GM12878 (cell line): ENCODE data around the gene PXMP2. TPM values are rescaled to one million over a fixed set of nuclear protein-coding genes. Genes with fewer than 3 reads are reported as not detected.

Experiments
- ATAC-seq: fragments of 200-7000 bp; cut with Tn5 transposase; 3 replicates; pipeline ENCODE4 v1.9.1; 2020; ENCODE audit warnings: mild to moderate bottlenecking, moderate library complexity
- BruUV-seq: library from RNA; stranded (reverse); fragments of 400-500 nt; replicated peaks from 2 replicates; lab custom pipeline; 2021; lab: Mats Ljungman, UMichigan
- CTCF ChIA-PET: fragments of 300-600 bp; sonication (Branson Sonifier 250); formaldehyde crosslinking; extraction: SDS; loops from one replicate; lab custom pipeline; 2021; ENCODE audit warnings: inconsistent platforms; lab: Yijun Ruan, JAX
- POLR2A ChIA-PET: fragments of 350-600 bp; formaldehyde crosslinking; extraction: SDS; loops from one replicate; lab custom pipeline; 2021; ENCODE audit warnings: inconsistent platforms; lab: Charles Lee
- RAD21 ChIA-PET: fragments of 300-600 bp; sonication (Branson Sonifier 250); formaldehyde crosslinking; loops from one replicate; lab custom pipeline; 2023; ENCODE audit warnings: antibody characterized with exemption; ENCODE audit not compliant: unreplicated experiment; lab: Charles Lee
- SMC1A ChIA-PET: fragments of 300-600 bp; sonication (Branson Sonifier 250); formaldehyde crosslinking; loops from one replicate; lab custom pipeline; 2023; ENCODE audit not compliant: unreplicated experiment, uncharacterized antibody; lab: Charles Lee
- DNase-seq: peaks from one replicate; pipeline ENCODE4 v3.0.0-alpha.2; 2011; ENCODE audit warnings: low read depth, low spot score
- FAIRE-seq: peaks from 3 replicates; lab custom pipeline; 2011; peaks lifted over from hg19 to GRCh38; lab: Jason Lieb, UNC
- H2AFZ ChIP-seq: 2 replicates; pipeline ENCODE4 v1.6.0; 2011; ENCODE audit warnings: low read depth, low read length, control low read depth; ENCODE audit not compliant: control insufficient read depth
- H3K27ac ChIP-seq: 2 replicates; pipeline ENCODE4 v1.5.1; 2011; ENCODE audit warnings: control low read depth; ENCODE audit not compliant: control insufficient read depth, insufficient read depth
- H3K27me3 ChIP-seq, 2 experiments: replicated peaks in 1 of 2; 2 replicates each; pipeline versions ENCODE4 v1.6.0 to v1.6.1; 2011; ENCODE audit warnings: low read length in 1 of 2; ENCODE audit not compliant: control insufficient read depth in 2 of 2, insufficient read depth in 2 of 2
- H3K36me3 ChIP-seq, 2 experiments: 2 replicates each; pipeline ENCODE4 v1.5.1; 2011; ENCODE audit warnings: low read length in 1 of 2; ENCODE audit not compliant: control insufficient read depth in 2 of 2, insufficient read depth in 2 of 2
- H3K4me1 ChIP-seq: 2 replicates; pipeline ENCODE4 v1.6.1; 2011; ENCODE audit warnings: mild to moderate bottlenecking, low read length, moderate library complexity, mixed read lengths; ENCODE audit not compliant: control insufficient read depth, insufficient read depth
- H3K4me2 ChIP-seq: 2 replicates; pipeline ENCODE4 v1.6.0; 2011; ENCODE audit warnings: control low read depth; ENCODE audit not compliant: control insufficient read depth, insufficient read depth
- H3K4me3 ChIP-seq: fragments of 200-600 bp; sonication (generic); 2 replicates; pipeline ENCODE4 v1.5.1; 2016
- H3K79me2 ChIP-seq: 2 replicates; pipeline ENCODE4 v1.6.0; 2011; ENCODE audit warnings: low read length; ENCODE audit not compliant: control insufficient read depth, insufficient read depth
- H3K9ac ChIP-seq: 2 replicates; pipeline ENCODE4 v1.8.0; 2011; ENCODE audit warnings: low read length, control low read depth, mixed read lengths; ENCODE audit not compliant: control insufficient read depth, insufficient read depth
- H3K9me3 ChIP-seq: replicated peaks from 3 replicates; pipeline ENCODE4 v1.5.1; 2011; ENCODE audit warnings: mild to moderate bottlenecking, low read length; ENCODE audit not compliant: control insufficient read depth, insufficient read depth
- H4K20me1 ChIP-seq: 2 replicates; pipeline ENCODE4 v1.6.0; 2011; ENCODE audit not compliant: control insufficient read depth, insufficient read depth
- ASH2L ChIP-seq: fragments of 300-600, 200-600 bp; sonication (generic); IDR thresholded peaks from 2 replicates; pipeline ENCODE4 v1.6.1; 2017; ENCODE audit warnings: low read depth, mild to moderate bottlenecking, borderline replicate concordance
- BCL3 ChIP-seq: IDR thresholded peaks from 2 replicates; pipeline ENCODE4 v1.6.1; 2011; ENCODE audit warnings: borderline replicate concordance, low read depth, mild to moderate bottlenecking, moderate library complexity, low read length; ENCODE audit not compliant: insufficient read depth, poor library complexity, severe bottlenecking
- E2F4 ChIP-seq: IDR thresholded peaks from 2 replicates; pipeline ENCODE4 v1.6.1; 2012; ENCODE audit warnings: low read depth, low read length, improper control_type of control experiment
- GATAD2B ChIP-seq: fragments of 450-650 bp; conservative IDR thresholded peaks from 2 replicates; pipeline ENCODE4 v1.6.1; 2017; ENCODE audit warnings: low read depth, mild to moderate bottlenecking, moderate library complexity
- IRF5 ChIP-seq: fragments of 450-650 bp; IDR thresholded peaks from 2 replicates; pipeline ENCODE4 v1.6.1; 2017; ENCODE audit warnings: borderline replicate concordance
- MXI1 ChIP-seq: fragments of 150-350 bp; IDR thresholded peaks from 2 replicates; pipeline ENCODE4 v1.6.1; 2011; ENCODE audit warnings: low read depth, mild to moderate bottlenecking, inconsistent platforms, low read length, improper control_type of control experiment
- NRF1 ChIP-seq: conservative IDR thresholded peaks from 2 replicates; pipeline ENCODE4 v1.6.1; 2011; ENCODE audit warnings: mild to moderate bottlenecking, low read depth, low read length, improper control_type of control experiment
- PML ChIP-seq: IDR thresholded peaks from 2 replicates; pipeline ENCODE4 v1.6.1; 2012; ENCODE audit warnings: low read length, inconsistent platforms
- SMC3 ChIP-seq: IDR thresholded peaks from 2 replicates; pipeline ENCODE4 v1.6.1; 2011; ENCODE audit warnings: low read length, improper control_type of control experiment, borderline replicate concordance
- SPI1 ChIP-seq: IDR thresholded peaks from 2 replicates; pipeline ENCODE4 v1.6.1; 2011; ENCODE audit warnings: low read depth, mild to moderate bottlenecking, low read length, moderate library complexity, borderline replicate concordance; ENCODE audit not compliant: insufficient read depth
- USF1 ChIP-seq: IDR thresholded peaks from 2 replicates; pipeline ENCODE4 v1.6.1; 2011; ENCODE audit warnings: borderline replicate concordance, low read depth, mild to moderate bottlenecking, moderate library complexity, mixed read lengths, low read length; ENCODE audit not compliant: insufficient read depth; ENCODE audit errors: extremely low read length
- WGBS: methylation state at CpG from one replicate; pipeline ENCODE4 v1.1.6; 2016; ENCODE audit warnings: low lambda C conversion rate; ENCODE audit not compliant: insufficient replicate concordance, insufficient coverage; ENCODE audit errors: missing lambda C conversion rate; 5-methylcytosine and 5-hydroxymethylcytosine counted together
- in situ Hi-C: fragments of 300-500 bp; cut with MboI; formaldehyde crosslinking; loops from 9 replicates; pipeline ENCODE4 v1.14.3; 2018; ENCODE audit warnings: mixed read lengths
- intact Hi-C: fragments of 100-400 bp; cut with micrococcal nuclease; formaldehyde crosslinking; loops from one replicate; pipeline ENCODE4 v1.14.2; 2022; ENCODE audit not compliant: unreplicated experiment
- polyA plus RNA-seq, 11 experiments: library from polyadenylated mRNA; depleted of rRNA in 4 of 11; unstranded in 6 of 11; stranded (reverse) in 5 of 11; fragments of >200 nt; fragmentation: Nextera tagmentation in 4 of 11; fragmentation: Illumina TruSeq in 1 of 11; extraction: Ambion mirVana in 4 of 11; extraction: Trizol in 1 of 11; gene quantifications; 1 replicate in 1 of 11; 2 replicates in 10 of 11; pipeline versions ENCODE4 v1.2.1 to v1.2.3, GENCODE V29; 2011 to 2016; ENCODE audit warnings: inconsistent platforms in 2 of 11, missing spikeins in 2 of 11, low read depth in 1 of 11
- total RNA-seq, 4 experiments: library from RNA; depleted of rRNA in 3 of 4; stranded (reverse); fragments of >200 nt in 3 of 4; fragmentation: Illumina TruSeq in 1 of 4; extraction: Trizol in 1 of 4; gene quantifications; 2 replicates each; pipeline versions ENCODE4 v1.2.1 to v1.2.3, GENCODE V29; 2013 to 2021

PXMP2 gene
- total and polyA plus RNA-seq, 10 of the 15 experiments (the other 5 are each of a cell fraction or from before 2014, with no cell fraction given) = 4.0 to 97.8 (median 42.0) TPM

GRCh38 chr12:132740313-132740646 lies 52.9 kb downstream of the PXMP2 start:
- FAIRE-seq = no peak
- Histone ChIP-seq H3K79me2 (peaks cover 3% of the 10 kb centered on the region), H2AFZ (no peak overlapping the region), H3K27ac (no peak overlapping the region), H3K4me1 (no peaks in the 10 kb centered on the region), H4K20me1 (peaks cover 4% of the 10 kb centered on the region; the same call in 1 of the 2 replicates), H3K27me3 (no peaks in the 10 kb centered on the region), H3K4me3 (no peak overlapping the region), H3K9ac (no peak overlapping the region), H3K4me2 (no peak overlapping the region), H3K9me3 (no peaks in the 10 kb centered on the region), H3K36me3 (peaks cover 40 to 47% of the 10 kb centered on the region in 2 experiments)
- in situ Hi-C loops = no loop called here
- POLR2A ChIA-PET = no interaction called here
- no peak for DNase-seq
- WGBS = 98% methylated on average over 6 of the region's 6 CpGs
- CTCF ChIA-PET = interaction anchor here (1.2 kb wide), 1 partner anchor 10 kb away, joined by 3 read pairs; no protein-coding TSS in a partner anchor
- TF ChIP-seq MXI1 (no peak), IRF5 (no peak), USF1 (no peak), ASH2L (no peak), GATAD2B (no peak), E2F4 (no peak), NRF1 (no peak), PML (no peak), SPI1 (no peak), SMC3 (no peak), BCL3 (no peak)
- intact Hi-C loops = no loop called here
- SMC1A ChIA-PET = interaction anchor here (0.5 to 1.7 kb wide), 2 partner anchors 33 to 304 kb away, joined by 3 to 4 read pairs; no protein-coding TSS in a partner anchor
- no TSS peak for BruUV-seq
- RAD21 ChIA-PET = no interaction called here
- ATAC-seq = no peak
